HepG2 (cell line): ENCODE results near the gene ACSF3. TPM values are rescaled to one million over a fixed set of nuclear protein-coding genes. Genes with fewer than 3 reads are reported as not detected.
A peak's percentile ranks its signal among the peaks of the same experiment; 100 is the strongest.

Experiments used
- BHLHE40 ChIP-seq: IDR thresholded peaks from 2 replicates; pipeline ENCODE4 v1.6.1; 2011; ENCODE audit warnings: low read length, improper control_type of control experiment
- CBX5 ChIP-seq: sonication (generic); formaldehyde crosslinking; IDR thresholded peaks from 2 replicates; pipeline ENCODE4 v1.4.0; 2020; ENCODE audit warnings: missing genetic modification reagents, borderline replicate concordance
- ELF3 ChIP-seq: IDR thresholded peaks from 2 replicates; pipeline ENCODE4 v1.6.1; 2016; ENCODE audit warnings: missing genetic modification reagents, missing compliant biosample characterization
- GATAD2A ChIP-seq: IDR thresholded peaks from 2 replicates; pipeline ENCODE4 v1.6.1; 2016
- GPN1 ChIP-seq: sonication (generic); formaldehyde crosslinking; IDR thresholded peaks from 2 replicates; pipeline ENCODE4 v1.5.1; 2020; ENCODE audit warnings: missing genetic modification reagents, borderline replicate concordance
- HDAC6 ChIP-seq: fragments of 200-600 bp; sonication (generic); IDR thresholded peaks from 2 replicates; pipeline ENCODE4 v1.7.0; 2017; ENCODE audit warnings: mild to moderate bottlenecking, antibody characterized with exemption, low read length, low read depth
- POLR2AphosphoS2 ChIP-seq: IDR thresholded peaks from 2 replicates; pipeline ENCODE4 v1.6.1; 2011; ENCODE audit warnings: low read depth, low read length, improper control_type of control experiment
- RARA ChIP-seq: IDR thresholded peaks from 2 replicates; pipeline ENCODE4 v1.6.1; 2016; ENCODE audit warnings: missing genetic modification reagents, missing compliant biosample characterization
- RFX5 ChIP-seq: IDR thresholded peaks from 2 replicates; pipeline ENCODE4 v1.6.1; 2011; ENCODE audit warnings: low read depth, low read length, improper control_type of control experiment
- SUZ12 ChIP-seq: fragments of 150-350 bp; IDR thresholded peaks from 2 replicates; pipeline ENCODE4 v1.6.1; 2014; ENCODE audit warnings: low read depth, low read length
- ZIK1 ChIP-seq: sonication (generic); formaldehyde crosslinking; IDR thresholded peaks from 2 replicates; pipeline ENCODE4 v1.5.0; 2020; ENCODE audit warnings: mild to moderate bottlenecking, low read depth, missing genetic modification reagents, borderline replicate concordance
- ZMAT3 ChIP-seq: sonication (generic); formaldehyde crosslinking; conservative IDR thresholded peaks from 2 replicates; pipeline ENCODE4 v1.7.0; 2021; ENCODE audit warnings: missing genetic modification reagents
- ZNF350 ChIP-seq: sonication (generic); formaldehyde crosslinking; IDR thresholded peaks from 2 replicates; pipeline ENCODE4 v1.4.0; 2020; ENCODE audit warnings: mild to moderate bottlenecking, low read depth, missing genetic modification reagents, borderline replicate concordance
- ZNF746 ChIP-seq: sonication (generic); formaldehyde crosslinking; IDR thresholded peaks from 2 replicates; pipeline ENCODE4 v1.8.0; 2022; ENCODE audit warnings: mild to moderate bottlenecking, missing genetic modification reagents
- ZSCAN9 ChIP-seq: IDR thresholded peaks from 2 replicates; pipeline ENCODE4 v1.6.1; 2016; ENCODE audit warnings: borderline replicate concordance
- polyA plus RNA-seq, 8 experiments: library from polyadenylated mRNA; depleted of rRNA in 3 of 8; stranded (reverse) in 7 of 8; unstranded in 1 of 8; fragments of >200 nt; fragmentation: Illumina TruSeq in 4 of 8; extraction: Trizol in 4 of 8; gene quantifications; 2 replicates each; pipeline versions ENCODE4 v1.2.1 to v1.2.3, GENCODE V29; 2011 to 2016; ENCODE audit warnings: low read depth in 4 of 8, missing spikeins in 1 of 8, mixed read lengths in 1 of 8; ENCODE audit not compliant: insufficient read depth in 1 of 8
- total RNA-seq, 5 experiments: library from RNA; depleted of rRNA; stranded (reverse); fragments of >200 nt; fragmentation: Illumina TruSeq; extraction: Trizol; gene quantifications; 2 replicates each; pipeline ENCODE4 v1.2.3, GENCODE V29; 2016; ENCODE audit warnings: low read depth in 1 of 5
- TF ChIP-seq, protein P1 (sequence below): sonication (generic); formaldehyde crosslinking; IDR thresholded peaks from 2 replicates; pipeline ENCODE4 v1.8.0; 2022; ENCODE audit warnings: missing genetic modification reagents, low read depth, mild to moderate bottlenecking, borderline replicate concordance
- TF ChIP-seq, protein P2 (sequence below): IDR thresholded peaks from 2 replicates; pipeline ENCODE4 v1.6.1; 2012; ENCODE audit warnings: low read depth, low read length, improper control_type of control experiment
- TF ChIP-seq, protein P3 (sequence below): sonication (generic); formaldehyde crosslinking; IDR thresholded peaks from 2 replicates; pipeline ENCODE4 v1.5.0; 2020; ENCODE audit warnings: mild to moderate bottlenecking, missing genetic modification reagents
- TF ChIP-seq, protein P4 (sequence below): sonication (generic); formaldehyde crosslinking; IDR thresholded peaks from 2 replicates; pipeline ENCODE4 v1.4.0; 2020; ENCODE audit warnings: mild to moderate bottlenecking, missing genetic modification reagents

ACSF3 gene
- total and polyA plus RNA-seq, 2 of the 13 experiments (the other 11 are each of a cell fraction or from before 2014, with no cell fraction given) = 14.9 to 30.6 TPM

DNA sequence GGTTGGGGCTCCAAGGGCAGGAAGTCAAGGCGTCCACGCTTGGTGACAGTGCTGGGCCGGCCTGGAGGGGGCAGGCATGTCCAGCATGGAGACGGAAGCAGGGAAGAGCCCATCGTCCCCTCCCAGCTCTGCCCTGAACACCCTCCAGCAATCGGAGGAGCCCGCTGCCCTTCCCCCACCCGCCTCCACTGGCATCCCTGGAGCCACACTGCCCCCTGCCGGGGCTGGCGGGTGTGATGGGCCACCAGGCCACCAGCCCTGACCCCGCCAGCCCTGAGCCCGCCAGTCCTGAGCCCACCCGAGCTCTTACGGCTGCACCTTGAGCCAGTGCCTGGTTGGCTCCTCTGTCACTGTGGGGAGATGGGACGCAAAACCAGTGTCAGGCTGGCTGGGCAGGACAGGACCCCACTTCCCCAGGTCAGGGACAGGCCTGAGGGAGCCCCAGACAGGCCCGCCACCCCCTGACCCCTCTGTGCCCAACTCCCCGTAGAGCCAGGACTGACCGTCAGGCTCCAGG is 73.8 kb downstream of the ACSF3 start (continued):
- no peak for TF ChIP-seq GPN1 (CRISPR knock-in tag)
- TF ChIP-seq, protein P1, sequence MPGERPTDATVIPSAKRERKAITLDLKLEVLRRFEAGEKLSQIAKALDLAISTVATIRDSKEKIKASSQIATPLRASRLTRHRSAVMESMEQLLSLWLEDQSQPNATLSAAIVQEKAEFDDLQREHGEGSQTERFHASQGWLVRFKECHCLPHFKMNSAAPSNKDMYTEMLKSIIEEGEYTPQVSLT (CRISPR knock-in tag) = no peak
- peak; percentile 61 for TF ChIP-seq BHLHE40
- peak; percentile 96 for TF ChIP-seq CBX5 (CRISPR knock-in tag)
- no peak for TF ChIP-seq ZNF746 (CRISPR knock-in tag)
- TF ChIP-seq HDAC6 = no peak
- TF ChIP-seq RARA (CRISPR knock-in tag) = peak; percentile 61; the same call in 1 of the 2 replicates
- peak; percentile 65 for TF ChIP-seq GATAD2A
- TF ChIP-seq RFX5 = peak; percentile 18; the same call in 1 of the 2 replicates
- TF ChIP-seq POLR2AphosphoS2 = no peak
- TF ChIP-seq ZMAT3 (CRISPR knock-in tag) = no peak; the same call in 1 of the 2 replicates
- TF ChIP-seq ZIK1 (CRISPR knock-in tag) = peak; percentile 65; the same call in 1 of the 2 replicates
- TF ChIP-seq, protein P2, sequence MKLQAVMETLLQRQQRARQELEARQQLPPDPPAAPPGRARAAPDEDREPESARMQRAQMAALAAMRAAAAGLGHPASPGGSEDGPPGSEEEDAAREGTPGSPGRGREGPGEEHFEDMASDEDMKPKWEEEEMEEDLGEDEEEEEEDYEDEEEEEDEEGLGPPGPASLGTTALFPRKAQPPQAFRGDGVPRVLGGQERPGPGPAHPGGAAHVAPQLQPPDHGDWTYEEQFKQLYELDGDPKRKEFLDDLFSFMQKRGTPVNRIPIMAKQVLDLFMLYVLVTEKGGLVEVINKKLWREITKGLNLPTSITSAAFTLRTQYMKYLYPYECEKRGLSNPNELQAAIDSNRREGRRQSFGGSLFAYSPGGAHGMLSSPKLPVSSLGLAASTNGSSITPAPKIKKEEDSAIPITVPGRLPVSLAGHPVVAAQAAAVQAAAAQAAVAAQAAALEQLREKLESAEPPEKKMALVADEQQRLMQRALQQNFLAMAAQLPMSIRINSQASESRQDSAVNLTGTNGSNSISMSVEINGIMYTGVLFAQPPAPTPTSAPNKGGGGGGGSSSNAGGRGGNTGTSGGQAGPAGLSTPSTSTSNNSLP = peak; percentile 52
- peak; percentile 96 for TF ChIP-seq ZNF350 (CRISPR knock-in tag)
- TF ChIP-seq ELF3 (CRISPR knock-in tag) = peak; percentile 93
- TF ChIP-seq, protein P3, sequence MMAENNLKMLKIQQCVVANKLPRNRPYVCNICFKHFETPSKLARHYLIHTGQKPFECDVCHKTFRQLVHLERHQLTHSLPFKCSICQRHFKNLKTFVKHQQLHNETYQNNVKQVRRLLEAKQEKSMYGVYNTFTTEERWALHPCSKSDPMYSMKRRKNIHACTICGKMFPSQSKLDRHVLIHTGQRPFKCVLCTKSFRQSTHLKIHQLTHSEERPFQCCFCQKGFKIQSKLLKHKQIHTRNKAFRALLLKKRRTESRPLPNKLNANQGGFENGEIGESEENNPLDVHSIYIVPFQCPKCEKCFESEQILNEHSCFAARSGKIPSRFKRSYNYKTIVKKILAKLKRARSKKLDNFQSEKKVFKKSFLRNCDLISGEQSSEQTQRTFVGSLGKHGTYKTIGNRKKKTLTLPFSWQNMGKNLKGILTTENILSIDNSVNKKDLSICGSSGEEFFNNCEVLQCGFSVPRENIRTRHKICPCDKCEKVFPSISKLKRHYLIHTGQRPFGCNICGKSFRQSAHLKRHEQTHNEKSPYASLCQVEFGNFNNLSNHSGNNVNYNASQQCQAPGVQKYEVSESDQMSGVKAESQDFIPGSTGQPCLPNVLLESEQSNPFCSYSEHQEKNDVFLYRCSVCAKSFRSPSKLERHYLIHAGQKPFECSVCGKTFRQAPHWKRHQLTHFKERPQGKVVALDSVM = no peak
- TF ChIP-seq, protein P4, sequence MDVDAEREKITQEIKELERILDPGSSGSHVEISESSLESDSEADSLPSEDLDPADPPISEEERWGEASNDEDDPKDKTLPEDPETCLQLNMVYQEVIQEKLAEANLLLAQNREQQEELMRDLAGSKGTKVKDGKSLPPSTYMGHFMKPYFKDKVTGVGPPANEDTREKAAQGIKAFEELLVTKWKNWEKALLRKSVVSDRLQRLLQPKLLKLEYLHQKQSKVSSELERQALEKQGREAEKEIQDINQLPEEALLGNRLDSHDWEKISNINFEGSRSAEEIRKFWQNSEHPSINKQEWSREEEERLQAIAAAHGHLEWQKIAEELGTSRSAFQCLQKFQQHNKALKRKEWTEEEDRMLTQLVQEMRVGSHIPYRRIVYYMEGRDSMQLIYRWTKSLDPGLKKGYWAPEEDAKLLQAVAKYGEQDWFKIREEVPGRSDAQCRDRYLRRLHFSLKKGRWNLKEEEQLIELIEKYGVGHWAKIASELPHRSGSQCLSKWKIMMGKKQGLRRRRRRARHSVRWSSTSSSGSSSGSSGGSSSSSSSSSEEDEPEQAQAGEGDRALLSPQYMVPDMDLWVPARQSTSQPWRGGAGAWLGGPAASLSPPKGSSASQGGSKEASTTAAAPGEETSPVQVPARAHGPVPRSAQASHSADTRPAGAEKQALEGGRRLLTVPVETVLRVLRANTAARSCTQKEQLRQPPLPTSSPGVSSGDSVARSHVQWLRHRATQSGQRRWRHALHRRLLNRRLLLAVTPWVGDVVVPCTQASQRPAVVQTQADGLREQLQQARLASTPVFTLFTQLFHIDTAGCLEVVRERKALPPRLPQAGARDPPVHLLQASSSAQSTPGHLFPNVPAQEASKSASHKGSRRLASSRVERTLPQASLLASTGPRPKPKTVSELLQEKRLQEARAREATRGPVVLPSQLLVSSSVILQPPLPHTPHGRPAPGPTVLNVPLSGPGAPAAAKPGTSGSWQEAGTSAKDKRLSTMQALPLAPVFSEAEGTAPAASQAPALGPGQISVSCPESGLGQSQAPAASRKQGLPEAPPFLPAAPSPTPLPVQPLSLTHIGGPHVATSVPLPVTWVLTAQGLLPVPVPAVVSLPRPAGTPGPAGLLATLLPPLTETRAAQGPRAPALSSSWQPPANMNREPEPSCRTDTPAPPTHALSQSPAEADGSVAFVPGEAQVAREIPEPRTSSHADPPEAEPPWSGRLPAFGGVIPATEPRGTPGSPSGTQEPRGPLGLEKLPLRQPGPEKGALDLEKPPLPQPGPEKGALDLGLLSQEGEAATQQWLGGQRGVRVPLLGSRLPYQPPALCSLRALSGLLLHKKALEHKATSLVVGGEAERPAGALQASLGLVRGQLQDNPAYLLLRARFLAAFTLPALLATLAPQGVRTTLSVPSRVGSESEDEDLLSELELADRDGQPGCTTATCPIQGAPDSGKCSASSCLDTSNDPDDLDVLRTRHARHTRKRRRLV (CRISPR knock-in tag) = peak; percentile 76; the same call in 1 of the 2 replicates
- peak; percentile 84; the same call in 1 of the 2 replicates for TF ChIP-seq ZSCAN9 (CRISPR knock-in tag)
- TF ChIP-seq SUZ12 = no peak
